Measurements from ENCODE around the gene ABHD17A. TPM values are rescaled to one million over a fixed set of nuclear protein-coding genes. Genes with fewer than 3 reads are reported as not detected.

Gene ABHD17A
- total RNA-seq, 1 donor from 2014 or later: 283 TPM

- DNase-seq (ENCODE audit: low spot score): peak; percentile 91
- peaks cover 3% of the 10 kb centered on the region for H3K4me1 Mint-ChIP-seq (ENCODE audit: unreplicated experiment)
- H3K9me3 Mint-ChIP-seq (ENCODE audit: unreplicated experiment): no peaks in the 10 kb centered on the region
- H3K4me3 Mint-ChIP-seq (ENCODE audit: unreplicated experiment): peak overlapping the region; percentile 47
- TF ChIP-seq CTCF (IDR thresholded peaks at IDR 0.05; ENCODE audit: unreplicated experiment): peak; percentile 84
- no peak overlapping the region for H3K27ac Mint-ChIP-seq (ENCODE audit: unreplicated experiment)
- H3K27me3 Mint-ChIP-seq (ENCODE audit: unreplicated experiment): peaks cover 2% of the 10 kb centered on the region
- peaks cover 21% of the 10 kb centered on the region for H3K36me3 Mint-ChIP-seq (ENCODE audit: low read depth, unreplicated experiment)
These were observed 43.9 kb upstream of the ABHD17A start for GRCh38 chr19:1929021-1929742.

- no peak for DNase-seq (ENCODE audit: low spot score)
- H3K9me3 Mint-ChIP-seq (ENCODE audit: unreplicated experiment): no peaks in the 10 kb centered on the region
- H3K4me1 Mint-ChIP-seq (ENCODE audit: unreplicated experiment): peaks cover 3% of the 10 kb centered on the region
- H3K27me3 Mint-ChIP-seq (ENCODE audit: unreplicated experiment): peaks cover 2% of the 10 kb centered on the region
- no peak overlapping the region for H3K4me3 Mint-ChIP-seq (ENCODE audit: unreplicated experiment)
- TF ChIP-seq CTCF (IDR thresholded peaks at IDR 0.05; ENCODE audit: unreplicated experiment): no peak
- H3K27ac Mint-ChIP-seq (ENCODE audit: unreplicated experiment): no peak overlapping the region
- peaks cover 7% of the 10 kb centered on the region for H3K36me3 Mint-ChIP-seq (ENCODE audit: low read depth, unreplicated experiment)
These were observed 40.2 kb upstream of the ABHD17A start for GRCh38 chr19:1925544-1925943.

- Mint-ChIP-seq H3K9me3 (ENCODE audit: unreplicated experiment) (no peaks in the 10 kb centered on the region), H3K27me3 (ENCODE audit: unreplicated experiment) (no peaks in the 10 kb centered on the region), H3K4me3 (ENCODE audit: unreplicated experiment) (no peak overlapping the region), H3K4me1 (ENCODE audit: unreplicated experiment) (no peaks in the 10 kb centered on the region), H3K27ac (ENCODE audit: unreplicated experiment) (no peak overlapping the region), H3K36me3 (ENCODE audit: low read depth, unreplicated experiment) (peaks cover 12% of the 10 kb centered on the region)
- no peak for TF ChIP-seq CTCF (IDR thresholded peaks at IDR 0.05; ENCODE audit: unreplicated experiment)
- DNase-seq (ENCODE audit: low spot score): no peak
These were observed 39.1 kb upstream of the ABHD17A start for GRCh38 chr19:1924320-1924961.

- H3K4me3 Mint-ChIP-seq (ENCODE audit: unreplicated experiment): no peak overlapping the region
- no peak for DNase-seq (ENCODE audit: low spot score)
- no peaks in the 10 kb centered on the region for H3K27me3 Mint-ChIP-seq (ENCODE audit: unreplicated experiment)
- H3K4me1 Mint-ChIP-seq (ENCODE audit: unreplicated experiment): no peaks in the 10 kb centered on the region
- H3K9me3 Mint-ChIP-seq (ENCODE audit: unreplicated experiment): no peaks in the 10 kb centered on the region
- H3K36me3 Mint-ChIP-seq (ENCODE audit: low read depth, unreplicated experiment): peaks cover 15% of the 10 kb centered on the region
- TF ChIP-seq CTCF (IDR thresholded peaks at IDR 0.05; ENCODE audit: unreplicated experiment): no peak
- H3K27ac Mint-ChIP-seq (ENCODE audit: unreplicated experiment): no peak overlapping the region
These were observed 38.0 kb upstream of the ABHD17A start for GRCh38 chr19:1923319-1923718.

- no peaks in the 10 kb centered on the region for H3K27me3 Mint-ChIP-seq (ENCODE audit: unreplicated experiment)
- H3K9me3 Mint-ChIP-seq (ENCODE audit: unreplicated experiment): no peaks in the 10 kb centered on the region
- H3K4me3 Mint-ChIP-seq (ENCODE audit: unreplicated experiment): no peak overlapping the region
- DNase-seq (ENCODE audit: low spot score): no peak
- peaks cover 15% of the 10 kb centered on the region for H3K36me3 Mint-ChIP-seq (ENCODE audit: low read depth, unreplicated experiment)
- TF ChIP-seq CTCF (IDR thresholded peaks at IDR 0.05; ENCODE audit: unreplicated experiment): no peak
- H3K4me1 Mint-ChIP-seq (ENCODE audit: unreplicated experiment): no peaks in the 10 kb centered on the region
- no peak overlapping the region for H3K27ac Mint-ChIP-seq (ENCODE audit: unreplicated experiment)
These were observed 37.5 kb upstream of the ABHD17A start for GRCh38 chr19:1922803-1923202.
